CD4-positive, alpha-beta T cell treated with Interleukin-2 at 100 ng/mL for 4 hours (primary cell): Measurements from ENCODE around the gene ADAMTS18.

Source experiments
- DNase-seq: peaks from one replicate; pipeline ENCODE4 v3.0.0-alpha.2; 2020; ENCODE audit warnings: low spot score

The ADAMTS18 gene

GRCh38 chr16:77393955-77394354 is 40.9 kb downstream of the ADAMTS18 start:
- no peak for DNase-seq

- DNase-seq = no peak
These were observed 47.0 kb downstream of the ADAMTS18 start for GRCh38 chr16:77387815-77388209.

- no peak for DNase-seq
These were observed 47.7 kb downstream of the ADAMTS18 start for GRCh38 chr16:77386831-77387814.

- DNase-seq = no peak
These were observed 49.4 kb downstream of the ADAMTS18 start for GRCh38 chr16:77385481-77385880.

DNA sequence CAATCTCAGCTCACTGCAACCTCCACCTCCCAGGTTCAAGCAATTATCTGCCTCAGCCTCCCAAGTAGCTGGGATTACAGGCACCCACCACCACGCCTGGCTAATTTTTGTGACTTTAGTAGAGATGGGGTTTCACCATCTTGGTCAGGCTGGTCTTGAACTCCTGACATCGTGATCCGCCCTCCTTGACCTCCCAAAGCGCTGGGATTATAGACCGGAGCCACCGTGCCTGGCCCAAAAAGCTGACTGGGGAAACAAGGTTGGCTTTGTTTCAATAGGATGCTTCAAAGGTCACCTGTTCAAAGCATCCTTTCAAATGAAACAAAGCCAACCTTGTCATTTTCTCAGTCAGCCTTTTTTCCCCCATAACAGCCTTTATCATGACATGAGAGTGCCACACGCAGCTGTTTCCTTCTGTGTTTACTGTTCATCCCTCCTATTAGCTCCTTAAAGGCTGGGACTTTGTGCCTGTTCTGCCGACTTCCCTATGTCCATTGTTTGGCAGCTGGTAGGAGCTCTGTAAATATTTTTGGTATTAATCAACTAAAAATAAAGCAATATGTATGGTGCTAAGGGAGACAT is 51.1 kb downstream of the ADAMTS18 start:
- no peak for DNase-seq

GRCh38 chr16:77376358-77376757 is 58.5 kb downstream of the ADAMTS18 start:
- no peak for DNase-seq

GRCh38 chr16:77375396-77375795 is 59.4 kb downstream of the ADAMTS18 start:
- no peak for DNase-seq

DNA sequence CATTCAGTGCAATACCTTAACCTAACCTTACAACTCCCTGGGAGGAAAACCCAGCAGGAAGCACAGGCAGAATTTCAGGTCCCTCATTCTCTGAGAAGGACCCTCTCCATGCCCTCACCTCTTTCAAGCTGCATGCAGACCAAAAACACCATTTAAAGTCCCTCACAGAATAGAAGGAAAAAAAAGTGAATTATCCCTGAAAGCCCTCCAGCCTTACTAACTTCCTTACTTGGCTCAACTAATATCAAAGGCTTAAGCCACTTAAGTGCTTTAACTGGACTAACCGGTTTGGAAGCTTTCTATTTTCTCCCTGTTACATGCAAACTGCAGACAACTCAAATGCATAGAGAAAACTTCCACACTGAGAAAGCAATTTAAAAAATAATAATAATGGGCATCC is 60.5 kb downstream of the ADAMTS18 start:
- DNase-seq = no peak

- DNase-seq = no peak
These were observed 61.1 kb downstream of the ADAMTS18 start for GRCh38 chr16:77373726-77374125.

DNA sequence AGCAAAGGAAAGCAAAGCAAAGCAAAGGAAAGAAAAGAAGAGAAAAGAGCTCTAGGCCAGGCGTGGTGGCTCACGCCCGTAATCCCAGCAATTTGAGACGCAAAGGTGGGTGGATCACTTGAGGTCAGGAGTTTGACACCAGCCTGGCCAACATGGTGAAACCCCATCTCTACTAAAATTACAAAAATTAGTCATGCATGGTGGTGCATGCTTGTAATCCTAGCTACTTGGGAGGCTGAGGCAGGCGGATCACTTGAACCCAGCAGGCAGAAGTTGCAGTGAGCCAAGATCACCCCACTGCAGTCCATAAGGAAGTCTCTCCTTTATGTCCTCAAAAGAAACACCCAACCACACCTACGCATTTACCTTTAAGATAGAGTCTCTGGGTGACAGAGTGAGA is 70.1 kb downstream of the ADAMTS18 start:
- DNase-seq = no peak

GRCh38 chr16:77359065-77359502 is 75.8 kb downstream of the ADAMTS18 start:
- DNase-seq = no peak

- no peak for DNase-seq
These were observed 81.1 kb downstream of the ADAMTS18 start for GRCh38 chr16:77353587-77354263.

GRCh38 chr16:77344341-77344740 is 90.5 kb downstream of the ADAMTS18 start:
- DNase-seq = no peak

DNA sequence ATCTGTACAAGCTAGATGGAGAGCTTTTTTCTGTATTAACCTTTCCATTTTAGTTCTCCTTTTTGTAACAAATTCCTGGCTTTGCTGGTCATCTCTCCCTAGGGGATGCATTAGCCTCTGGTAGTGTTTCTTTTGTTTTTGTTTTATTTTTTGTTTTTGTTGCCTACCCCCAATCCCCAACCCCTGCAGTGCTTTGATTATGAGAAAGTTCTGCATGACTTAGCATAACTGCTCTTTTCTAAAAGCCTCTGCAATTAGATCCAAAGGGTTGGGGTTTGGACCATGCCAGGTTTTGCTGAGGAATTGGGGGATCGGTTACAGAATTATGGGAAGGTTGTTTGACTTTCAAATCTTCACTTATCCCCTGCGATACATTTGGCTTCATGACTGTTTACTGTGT is 98.2 kb downstream of the ADAMTS18 start:
- no peak for DNase-seq

DNA sequence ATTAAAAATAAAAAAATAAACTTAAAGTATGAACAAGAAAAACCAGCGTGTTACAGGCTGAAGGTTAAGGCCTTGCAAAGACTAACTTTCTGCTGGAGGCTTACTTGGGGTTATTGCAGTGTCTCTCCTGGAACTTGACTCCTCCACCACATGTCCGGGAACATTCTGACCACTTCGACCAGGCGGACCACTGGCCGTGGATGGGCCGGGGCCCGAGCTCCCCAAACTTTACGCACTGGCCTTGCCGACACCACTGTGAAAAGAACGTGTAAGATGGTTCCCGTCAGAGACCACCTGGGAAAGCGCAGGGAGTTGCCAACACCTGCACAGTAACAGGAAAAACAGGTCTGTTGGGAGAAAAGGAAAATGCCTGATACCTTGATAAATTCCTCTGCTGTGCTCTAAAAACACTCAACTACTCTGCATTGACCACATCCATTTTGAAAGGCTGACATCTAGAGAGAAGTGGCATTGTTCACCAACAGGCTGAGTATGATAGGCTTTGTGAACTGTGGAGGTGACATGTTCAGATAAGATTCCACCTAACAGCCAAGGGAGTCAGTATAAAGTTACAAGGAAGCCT is 99.1 kb downstream of the ADAMTS18 start:
- DNase-seq = no peak

DNA sequence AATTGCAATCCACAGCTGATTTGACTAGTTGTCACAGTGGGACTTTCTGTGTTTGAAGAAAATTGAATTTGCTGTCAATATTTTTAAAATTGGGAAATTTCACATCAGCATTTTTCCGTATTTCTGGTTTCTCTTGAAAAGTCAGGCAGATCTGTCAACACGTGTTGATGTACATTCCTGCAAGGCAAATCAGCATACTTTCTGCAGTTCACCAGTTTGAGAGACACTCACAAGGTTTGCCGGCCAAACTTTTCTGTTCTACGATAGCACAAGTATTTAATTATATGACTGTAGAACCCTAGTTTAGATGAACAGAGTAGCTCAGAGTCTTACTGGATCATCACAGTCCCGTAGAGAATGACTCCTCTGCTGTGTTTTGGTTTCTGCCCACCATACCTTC is 102.0 kb downstream of the ADAMTS18 start:
- DNase-seq = no peak

- DNase-seq = no peak
These were observed 102.8 kb downstream of the ADAMTS18 start for GRCh38 chr16:77331802-77332586.

GRCh38 chr16:77331043-77331442 is 103.8 kb downstream of the ADAMTS18 start:
- no peak for DNase-seq

- no peak for DNase-seq
These were observed 104.3 kb downstream of the ADAMTS18 start for GRCh38 chr16:77330332-77331042.

- no peak for DNase-seq
These were observed 106.1 kb downstream of the ADAMTS18 start for GRCh38 chr16:77328768-77329167.

GRCh38 chr16:77328274-77328673 is 106.6 kb downstream of the ADAMTS18 start:
- DNase-seq = no peak
